GM23338 (cell line): ENCODE results near the gene SLC5A11. TPM values are rescaled to one million over a fixed set of nuclear protein-coding genes. Genes with fewer than 3 reads are reported as not detected.

Experiments used
- ATAC-seq: fragments of 200-7000 bp; cut with Tn5 transposase; 3 replicates; pipeline ENCODE4 v1.9.1; 2020
- DNase-seq: peaks from one replicate; pipeline ENCODE4 v3.0.0-alpha.2; 2015; ENCODE audit warnings: low spot score
- H2AFZ ChIP-seq: fragments of 200-600 bp; sonication (generic); 2 replicates; pipeline ENCODE4 v1.8.0; 2016; ENCODE audit warnings: antibody characterized with exemption, mild to moderate bottlenecking, moderate library complexity
- H3F3A ChIP-seq: fragments of 200-600 bp; sonication (generic); replicated peaks from 2 replicates; pipeline ENCODE4 v1.8.0; 2017; ENCODE audit warnings: antibody characterized with exemption, mixed run types, low read depth
- H3K27ac ChIP-seq: fragments of 200-600 bp; sonication (generic); 2 replicates; pipeline ENCODE4 v1.6.1; 2016; ENCODE audit warnings: low read depth
- H3K27me3 ChIP-seq: fragments of 200-600 bp; sonication (generic); 2 replicates; pipeline ENCODE4 v1.8.0; 2016; ENCODE audit warnings: mild to moderate bottlenecking, mixed run types, moderate library complexity; ENCODE audit not compliant: insufficient read depth
- H3K36me3 ChIP-seq: fragments of 200-600 bp; sonication (generic); 2 replicates; pipeline ENCODE4 v1.8.0; 2016; ENCODE audit warnings: mild to moderate bottlenecking; ENCODE audit not compliant: insufficient read depth
- H3K4me1 ChIP-seq: fragments of 200-600 bp; sonication (generic); 2 replicates; pipeline ENCODE4 v1.8.0; 2016; ENCODE audit warnings: mild to moderate bottlenecking, moderate library complexity; ENCODE audit not compliant: insufficient read depth
- H3K4me2 ChIP-seq: fragments of 200-600 bp; sonication (generic); 2 replicates; pipeline ENCODE4 v1.7.1; 2017; ENCODE audit warnings: mixed run types
- H3K4me3 ChIP-seq: fragments of 200-600 bp; sonication (generic); 2 replicates; pipeline ENCODE4 v1.6.1; 2016; ENCODE audit warnings: mixed run types
- H3K79me2 ChIP-seq: fragments of 200-600 bp; sonication (generic); replicated peaks from 2 replicates; pipeline ENCODE4 v1.8.0; 2017; ENCODE audit warnings: mild to moderate bottlenecking; ENCODE audit not compliant: insufficient read depth
- H3K9me2 ChIP-seq: fragments of 200-600 bp; sonication (generic); 2 replicates; pipeline ENCODE4 v1.8.0; 2017; ENCODE audit not compliant: insufficient read depth
- H4K20me1 ChIP-seq: fragments of 200-600 bp; sonication (generic); replicated peaks from 2 replicates; pipeline ENCODE4 v1.8.0; 2017; ENCODE audit warnings: mild to moderate bottlenecking; ENCODE audit not compliant: insufficient read depth
- H3K27ac Mint-ChIP-seq: 2 replicates; pipeline ENCODE4 v1.8.0; 2020; ENCODE audit warnings: inconsistent platforms, mild to moderate bottlenecking, moderate library complexity, mixed read lengths
- H3K27me3 Mint-ChIP-seq: 3 replicates; pipeline ENCODE4 v1.8.0; 2022; ENCODE audit warnings: low read depth, mild to moderate bottlenecking, moderate library complexity, mixed read lengths, inconsistent platforms; ENCODE audit not compliant: insufficient read depth, poor library complexity
- H3K36me3 Mint-ChIP-seq: 3 replicates; pipeline ENCODE4 v1.8.0; 2021; ENCODE audit warnings: low read depth, mild to moderate bottlenecking, inconsistent platforms, moderate library complexity, mixed read lengths
- H3K4me1 Mint-ChIP-seq: 3 replicates; pipeline ENCODE4 v1.8.0; 2020; ENCODE audit warnings: mild to moderate bottlenecking, inconsistent platforms, mixed read lengths
- H3K4me3 Mint-ChIP-seq: 3 replicates; pipeline ENCODE4 v1.8.0; 2021; ENCODE audit warnings: moderate library complexity, mild to moderate bottlenecking, inconsistent platforms, mixed read lengths
- H3K9me3 Mint-ChIP-seq: 3 replicates; pipeline ENCODE4 v1.8.0; 2020; ENCODE audit warnings: moderate library complexity, mild to moderate bottlenecking, inconsistent platforms, mixed read lengths
- STAT1 ChIP-seq: IDR thresholded peaks from one replicate; pipeline ENCODE4 v1.6.1; 2016; ENCODE audit warnings: antibody characterized with exemption; ENCODE audit not compliant: unreplicated experiment
- polyA plus RNA-seq: library from polyadenylated mRNA; unstranded; fragments of >200 nt; fragmentation: Nextera tagmentation; extraction: Ambion mirVana; gene quantifications from 2 replicates; pipeline ENCODE4 v1.2.1, GENCODE V29; 2016
- total RNA-seq: library from RNA; depleted of rRNA; stranded (reverse); fragments of >200 nt; shearing (Covaris generic); gene quantifications from 2 replicates; pipeline ENCODE4 v1.2.3, GENCODE V29; 2014
- TF ChIP-seq, protein P1 (sequence below): fragments of 250-450 bp; sonication (Bioruptor Pico); IDR thresholded peaks from 2 replicates; pipeline ENCODE4 v1.5.0; 2020; ENCODE audit warnings: mild to moderate bottlenecking, moderate library complexity
- TF ChIP-seq, protein P2 (sequence below): IDR thresholded peaks from 2 replicates; pipeline ENCODE4 v1.6.1; 2016; ENCODE audit warnings: antibody characterized with exemption

SLC5A11 gene
- total and polyA plus RNA-seq, 2 experiments from 2014 or later = 0.07 TPM; not detected in 1

DNA sequence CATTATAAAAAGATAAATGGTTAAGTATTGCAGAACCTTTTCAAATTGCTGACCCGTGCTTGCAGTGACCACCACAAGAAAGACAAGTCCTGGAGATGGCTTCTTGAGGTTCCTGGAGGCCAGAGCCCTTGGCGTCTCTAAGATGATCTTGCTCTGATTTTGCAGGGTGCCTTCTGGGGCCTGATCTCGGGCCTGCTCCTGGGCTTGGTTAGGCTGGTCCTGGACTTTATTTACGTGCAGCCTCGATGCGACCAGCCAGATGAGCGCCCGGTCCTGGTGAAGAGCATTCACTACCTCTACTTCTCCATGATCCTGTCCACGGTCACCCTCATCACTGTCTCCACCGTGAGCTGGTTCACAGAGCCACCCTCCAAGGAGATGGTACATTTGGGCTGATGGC lies 63.0 kb downstream of the SLC5A11 start (continued):
- TF ChIP-seq, protein P1, sequence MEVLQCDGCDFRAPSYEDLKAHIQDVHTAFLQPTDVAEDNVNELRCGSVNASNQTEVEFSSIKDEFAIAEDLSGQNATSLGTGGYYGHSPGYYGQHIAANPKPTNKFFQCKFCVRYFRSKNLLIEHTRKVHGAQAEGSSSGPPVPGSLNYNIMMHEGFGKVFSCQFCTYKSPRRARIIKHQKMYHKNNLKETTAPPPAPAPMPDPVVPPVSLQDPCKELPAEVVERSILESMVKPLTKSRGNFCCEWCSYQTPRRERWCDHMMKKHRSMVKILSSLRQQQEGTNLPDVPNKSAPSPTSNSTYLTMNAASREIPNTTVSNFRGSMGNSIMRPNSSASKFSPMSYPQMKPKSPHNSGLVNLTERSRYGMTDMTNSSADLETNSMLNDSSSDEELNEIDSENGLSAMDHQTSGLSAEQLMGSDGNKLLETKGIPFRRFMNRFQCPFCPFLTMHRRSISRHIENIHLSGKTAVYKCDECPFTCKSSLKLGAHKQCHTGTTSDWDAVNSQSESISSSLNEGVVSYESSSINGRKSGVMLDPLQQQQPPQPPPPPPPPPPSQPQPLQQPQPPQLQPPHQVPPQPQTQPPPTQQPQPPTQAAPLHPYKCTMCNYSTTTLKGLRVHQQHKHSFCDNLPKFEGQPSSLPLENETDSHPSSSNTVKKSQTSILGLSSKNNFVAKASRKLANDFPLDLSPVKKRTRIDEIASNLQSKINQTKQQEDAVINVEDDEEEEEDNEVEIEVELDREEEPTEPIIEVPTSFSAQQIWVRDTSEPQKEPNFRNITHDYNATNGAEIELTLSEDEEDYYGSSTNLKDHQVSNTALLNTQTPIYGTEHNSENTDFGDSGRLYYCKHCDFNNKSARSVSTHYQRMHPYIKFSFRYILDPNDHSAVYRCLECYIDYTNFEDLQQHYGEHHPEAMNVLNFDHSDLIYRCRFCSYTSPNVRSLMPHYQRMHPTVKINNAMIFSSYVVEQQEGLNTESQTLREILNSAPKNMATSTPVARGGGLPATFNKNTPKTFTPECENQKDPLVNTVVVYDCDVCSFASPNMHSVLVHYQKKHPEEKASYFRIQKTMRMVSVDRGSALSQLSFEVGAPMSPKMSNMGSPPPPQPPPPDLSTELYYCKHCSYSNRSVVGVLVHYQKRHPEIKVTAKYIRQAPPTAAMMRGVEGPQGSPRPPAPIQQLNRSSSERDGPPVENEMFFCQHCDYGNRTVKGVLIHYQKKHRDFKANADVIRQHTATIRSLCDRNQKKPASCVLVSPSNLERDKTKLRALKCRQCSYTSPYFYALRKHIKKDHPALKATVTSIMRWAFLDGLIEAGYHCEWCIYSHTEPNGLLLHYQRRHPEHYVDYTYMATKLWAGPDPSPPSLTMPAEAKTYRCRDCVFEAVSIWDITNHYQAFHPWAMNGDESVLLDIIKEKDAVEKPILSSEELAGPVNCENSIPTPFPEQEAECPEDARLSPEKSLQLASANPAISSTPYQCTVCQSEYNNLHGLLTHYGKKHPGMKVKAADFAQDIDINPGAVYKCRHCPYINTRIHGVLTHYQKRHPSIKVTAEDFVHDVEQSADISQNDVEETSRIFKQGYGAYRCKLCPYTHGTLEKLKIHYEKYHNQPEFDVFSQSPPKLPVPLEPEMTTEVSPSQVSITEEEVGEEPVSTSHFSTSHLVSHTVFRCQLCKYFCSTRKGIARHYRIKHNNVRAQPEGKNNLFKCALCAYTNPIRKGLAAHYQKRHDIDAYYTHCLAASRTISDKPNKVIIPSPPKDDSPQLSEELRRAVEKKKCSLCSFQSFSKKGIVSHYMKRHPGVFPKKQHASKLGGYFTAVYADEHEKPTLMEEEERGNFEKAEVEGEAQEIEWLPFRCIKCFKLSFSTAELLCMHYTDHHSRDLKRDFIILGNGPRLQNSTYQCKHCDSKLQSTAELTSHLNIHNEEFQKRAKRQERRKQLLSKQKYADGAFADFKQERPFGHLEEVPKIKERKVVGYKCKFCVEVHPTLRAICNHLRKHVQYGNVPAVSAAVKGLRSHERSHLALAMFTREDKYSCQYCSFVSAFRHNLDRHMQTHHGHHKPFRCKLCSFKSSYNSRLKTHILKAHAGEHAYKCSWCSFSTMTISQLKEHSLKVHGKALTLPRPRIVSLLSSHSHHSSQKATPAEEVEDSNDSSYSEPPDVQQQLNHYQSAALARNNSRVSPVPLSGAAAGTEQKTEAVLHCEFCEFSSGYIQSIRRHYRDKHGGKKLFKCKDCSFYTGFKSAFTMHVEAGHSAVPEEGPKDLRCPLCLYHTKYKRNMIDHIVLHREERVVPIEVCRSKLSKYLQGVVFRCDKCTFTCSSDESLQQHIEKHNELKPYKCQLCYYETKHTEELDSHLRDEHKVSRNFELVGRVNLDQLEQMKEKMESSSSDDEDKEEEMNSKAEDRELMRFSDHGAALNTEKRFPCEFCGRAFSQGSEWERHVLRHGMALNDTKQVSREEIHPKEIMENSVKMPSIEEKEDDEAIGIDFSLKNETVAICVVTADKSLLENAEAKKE (CRISPR knock-in tag) = no peak
- no peak for TF ChIP-seq STAT1

DNA sequence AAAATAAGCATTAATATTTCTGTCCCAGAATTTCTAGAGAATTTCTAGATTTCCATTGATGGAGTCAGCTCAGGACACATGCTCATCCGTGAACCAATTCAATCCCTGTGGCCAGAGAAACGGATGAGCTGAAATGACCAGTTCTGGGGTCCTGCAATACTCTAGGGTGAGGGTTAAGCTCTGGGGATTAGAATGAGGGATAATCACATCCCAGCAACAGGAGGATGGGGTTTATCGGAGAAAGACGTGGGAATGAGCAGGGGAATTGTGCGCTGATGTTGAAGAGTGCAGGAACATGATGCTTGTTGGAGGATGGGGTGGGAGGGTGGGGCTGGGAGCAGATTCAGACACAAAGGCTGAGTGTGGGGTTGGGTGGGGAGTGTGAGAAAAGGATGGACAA lies 64.1 kb downstream of the SLC5A11 start:
- Histone ChIP-seq H2AFZ (no peak overlapping the region), H3K4me2 (no peak overlapping the region), H3F3A (no peaks in the 10 kb centered on the region), H3K4me3 (no peak overlapping the region), H3K9me2 (0 out of 2 replicates have a peak, but pooled peaks cover 4% of the 10 kb centered on the region), H4K20me1 (no peaks in the 10 kb centered on the region; the same call in 1 of the 2 replicates), H3K27me3 (no peaks in the 10 kb centered on the region), H3K36me3 (no peaks in the 10 kb centered on the region), H3K27ac (no peak overlapping the region), H3K79me2 (no peaks in the 10 kb centered on the region), H3K4me1 (no peaks in the 10 kb centered on the region)
- TF ChIP-seq, protein P2, sequence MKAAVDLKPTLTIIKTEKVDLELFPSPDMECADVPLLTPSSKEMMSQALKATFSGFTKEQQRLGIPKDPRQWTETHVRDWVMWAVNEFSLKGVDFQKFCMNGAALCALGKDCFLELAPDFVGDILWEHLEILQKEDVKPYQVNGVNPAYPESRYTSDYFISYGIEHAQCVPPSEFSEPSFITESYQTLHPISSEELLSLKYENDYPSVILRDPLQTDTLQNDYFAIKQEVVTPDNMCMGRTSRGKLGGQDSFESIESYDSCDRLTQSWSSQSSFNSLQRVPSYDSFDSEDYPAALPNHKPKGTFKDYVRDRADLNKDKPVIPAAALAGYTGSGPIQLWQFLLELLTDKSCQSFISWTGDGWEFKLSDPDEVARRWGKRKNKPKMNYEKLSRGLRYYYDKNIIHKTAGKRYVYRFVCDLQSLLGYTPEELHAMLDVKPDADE = no peak
- H3K4me3 Mint-ChIP-seq = no peak overlapping the region
- no peaks in the 10 kb centered on the region for H3K4me1 Mint-ChIP-seq
- no peak for ATAC-seq
- H3K27ac Mint-ChIP-seq = no peak overlapping the region
- H3K27me3 Mint-ChIP-seq = peaks cover 7% of the 10 kb centered on the region
- no peaks in the 10 kb centered on the region for H3K36me3 Mint-ChIP-seq
- DNase-seq = no peak
- no peaks in the 10 kb centered on the region for H3K9me3 Mint-ChIP-seq
